ENCODE measurements around the gene FBXL14.
A peak's percentile ranks its signal among the peaks of the same experiment; 100 is the strongest.

The FBXL14 gene

DNA sequence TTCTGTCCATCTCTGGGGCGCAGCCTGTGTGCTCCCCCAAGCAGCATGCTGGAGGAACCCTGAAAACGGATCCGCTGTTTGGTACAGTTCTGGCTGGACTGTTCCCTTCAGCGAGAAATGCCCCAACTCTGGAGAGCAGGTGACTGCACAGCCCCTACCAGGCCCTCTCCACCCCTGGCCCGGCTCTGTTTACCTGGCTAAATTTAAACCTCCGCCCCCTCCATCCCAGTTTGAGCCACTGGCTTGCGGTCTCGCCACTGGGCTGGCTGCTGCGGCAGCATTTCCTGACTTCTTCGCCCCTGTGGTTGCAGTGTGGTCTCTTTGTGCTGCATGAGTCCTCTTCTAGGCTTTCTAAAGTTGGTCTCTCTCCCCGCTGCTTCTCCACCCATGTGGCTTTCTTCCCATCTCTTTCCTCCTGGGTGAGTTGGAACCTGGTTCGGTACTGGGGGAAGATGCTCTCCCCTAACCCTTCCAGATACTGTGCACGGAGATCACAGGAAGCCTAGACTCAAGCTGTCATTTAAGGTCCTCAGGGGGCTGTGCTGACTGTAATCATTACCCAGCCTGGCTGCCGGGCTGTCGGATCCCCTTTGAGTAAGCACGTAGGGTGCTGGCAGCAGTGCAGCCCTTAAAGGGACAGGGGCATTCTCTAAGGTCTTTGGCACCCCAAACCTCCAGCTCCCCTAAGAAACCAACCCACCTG lies 60.6 kb downstream of the FBXL14 start:
- peak in 1 of 3 experiments; percentile 50 for DNase-seq (ENCODE audit: low read depth in 3 of 3)

DNA sequence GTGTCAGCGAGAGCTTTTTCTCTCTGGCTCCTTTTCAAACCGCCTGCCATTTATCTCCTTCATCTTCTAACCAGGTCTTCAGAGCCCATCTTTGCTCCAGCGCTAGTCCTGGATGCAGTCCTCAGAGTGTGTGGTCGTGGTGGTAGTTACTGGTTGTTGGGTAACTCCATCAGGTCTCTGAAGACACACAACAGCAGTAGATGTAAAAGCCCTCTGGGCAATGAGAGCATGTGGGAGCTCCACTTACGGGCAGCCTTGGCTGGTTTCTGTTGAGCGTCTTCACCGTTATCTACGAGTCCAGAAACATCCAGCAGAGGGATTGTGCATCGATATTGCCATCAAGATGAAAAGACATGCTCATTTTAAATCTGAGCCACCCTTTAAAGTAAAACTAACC lies 61.2 kb downstream of the FBXL14 start:
- DNase-seq (ENCODE audit: low read depth in 3 of 3), result no peak

DNA sequence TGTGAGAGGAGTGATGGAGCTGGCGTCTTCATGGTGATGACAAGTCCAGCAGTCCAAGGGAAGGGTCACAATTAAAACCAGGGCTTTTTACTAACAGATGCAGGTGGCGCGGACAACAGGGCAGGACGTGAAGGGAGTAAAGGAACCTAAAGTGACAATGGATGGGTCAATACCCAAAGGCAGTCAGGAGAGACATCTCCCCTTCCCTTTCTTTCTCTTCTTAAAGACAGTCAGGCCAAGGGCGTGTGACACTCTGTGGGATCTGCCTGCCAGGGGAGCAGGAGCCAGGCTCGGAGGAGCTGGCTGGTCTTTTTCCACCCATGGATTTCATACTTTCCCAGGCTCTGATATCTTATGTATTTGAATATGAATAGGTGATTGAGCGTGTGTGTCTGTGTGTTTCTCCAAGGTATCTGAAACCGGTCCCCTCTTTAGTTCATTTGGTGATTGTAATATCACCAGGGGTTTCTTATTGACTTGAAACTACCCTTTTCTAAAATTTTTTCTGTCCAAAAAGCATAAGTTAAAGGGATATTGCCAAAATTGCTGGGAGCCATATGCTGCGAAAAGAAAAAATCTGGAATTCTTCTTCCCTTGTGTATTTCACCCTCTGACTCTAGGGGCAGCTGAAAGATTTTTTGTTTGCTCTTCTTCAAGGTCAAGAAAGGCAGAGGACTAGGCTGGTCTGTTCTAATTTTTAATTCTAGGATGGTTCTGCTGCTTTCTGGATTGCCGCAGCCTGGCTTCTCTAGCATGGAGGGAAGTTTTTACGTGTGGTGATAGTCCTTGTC lies 61.8 kb downstream of the FBXL14 start:
- DNase-seq (ENCODE audit: low read depth in 3 of 3), result no peak

DNA sequence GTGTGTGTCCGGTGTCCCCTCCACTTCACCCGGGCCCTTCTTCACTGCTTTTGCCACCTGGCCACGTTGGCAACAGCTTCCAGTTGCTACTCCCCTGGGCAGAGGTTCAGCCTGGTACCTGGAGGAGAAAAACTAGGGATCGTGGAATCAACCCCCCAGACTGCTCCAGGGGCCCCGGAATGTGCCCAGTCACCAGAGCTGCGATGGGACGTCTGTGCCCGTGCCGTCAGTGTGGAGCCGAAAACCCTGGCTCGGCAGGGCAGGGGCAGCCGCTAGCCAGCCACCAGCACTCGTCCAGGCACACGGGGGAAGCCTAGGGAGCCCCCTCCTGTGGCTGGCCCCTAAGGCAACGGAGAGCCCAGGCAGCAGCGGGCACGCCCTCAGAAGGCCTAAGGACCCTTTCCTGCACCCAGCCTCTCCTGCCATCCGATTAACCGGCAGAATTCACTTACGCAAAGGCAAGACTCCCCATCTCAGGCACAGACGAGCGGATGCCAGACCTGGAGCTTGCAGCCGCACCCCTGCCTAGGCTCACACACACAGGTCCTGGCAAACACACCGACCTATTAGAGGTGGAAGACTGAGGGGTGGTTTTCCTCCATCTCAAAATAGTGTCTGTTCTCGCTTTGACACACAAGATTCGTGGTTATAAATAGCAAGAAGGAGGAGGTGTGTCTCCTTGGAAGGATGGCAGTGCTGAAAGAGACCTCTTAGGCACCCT lies 62.6 kb downstream of the FBXL14 start:
- DNase-seq (ENCODE audit: low read depth in 3 of 3), result no peak

DNA sequence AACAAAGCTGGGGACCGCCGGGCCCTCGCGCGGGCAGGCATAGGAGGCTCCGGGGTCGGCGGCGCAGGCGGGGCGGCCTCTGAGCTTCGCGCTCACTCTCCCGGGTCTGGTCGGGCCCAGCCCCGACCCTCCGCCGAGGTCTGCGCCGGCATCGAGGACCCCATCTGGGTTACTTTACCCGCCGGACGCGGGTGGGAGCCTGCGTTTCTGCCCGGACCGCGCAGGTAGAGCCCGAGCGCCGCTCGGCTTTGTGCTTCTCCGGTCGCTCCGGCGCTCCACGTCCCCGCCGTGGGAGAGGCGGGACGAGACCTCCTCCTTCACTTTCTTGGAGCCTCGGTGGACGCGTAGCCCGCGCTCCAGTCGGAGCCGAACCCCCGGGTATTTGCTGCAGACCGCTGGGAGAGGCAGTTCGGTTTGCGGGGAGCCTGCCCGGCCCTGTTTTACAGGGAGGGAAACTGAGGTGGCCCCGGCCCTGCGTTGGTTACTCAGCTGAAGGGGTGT lies 63.2 kb downstream of the FBXL14 start:
- no peak for DNase-seq (ENCODE audit: low read depth in 3 of 3)

DNA sequence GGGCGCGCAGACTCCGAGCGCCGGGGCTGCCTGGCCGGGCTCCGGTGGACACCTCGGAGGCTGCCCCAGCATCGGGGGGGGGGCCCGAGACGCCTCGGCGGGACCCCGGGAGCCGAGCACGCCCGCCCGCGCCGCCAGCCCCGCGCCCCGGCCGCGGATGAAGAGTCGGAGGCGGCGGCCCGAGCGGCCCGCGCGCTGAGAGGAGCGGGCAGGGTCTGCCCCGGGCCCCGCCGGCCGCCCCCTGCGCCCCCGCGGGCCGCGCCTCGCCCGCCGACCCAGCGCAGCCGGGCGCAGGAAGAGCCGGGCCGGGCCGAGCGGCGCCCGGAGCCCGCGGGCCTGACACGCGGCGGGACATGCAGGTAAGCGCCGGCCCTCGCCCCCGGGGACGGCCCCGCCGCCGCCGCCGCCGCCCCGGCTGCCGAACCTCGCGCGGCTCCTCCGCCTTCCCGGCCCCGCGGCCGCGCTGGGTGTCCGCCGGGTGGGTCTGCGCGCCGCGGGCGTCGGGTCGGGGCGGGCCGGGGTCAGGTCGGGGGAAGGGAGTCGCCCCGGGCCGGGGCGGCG lies 63.7 kb downstream of the FBXL14 start:
- no peak for DNase-seq (ENCODE audit: low read depth in 3 of 3)

DNA sequence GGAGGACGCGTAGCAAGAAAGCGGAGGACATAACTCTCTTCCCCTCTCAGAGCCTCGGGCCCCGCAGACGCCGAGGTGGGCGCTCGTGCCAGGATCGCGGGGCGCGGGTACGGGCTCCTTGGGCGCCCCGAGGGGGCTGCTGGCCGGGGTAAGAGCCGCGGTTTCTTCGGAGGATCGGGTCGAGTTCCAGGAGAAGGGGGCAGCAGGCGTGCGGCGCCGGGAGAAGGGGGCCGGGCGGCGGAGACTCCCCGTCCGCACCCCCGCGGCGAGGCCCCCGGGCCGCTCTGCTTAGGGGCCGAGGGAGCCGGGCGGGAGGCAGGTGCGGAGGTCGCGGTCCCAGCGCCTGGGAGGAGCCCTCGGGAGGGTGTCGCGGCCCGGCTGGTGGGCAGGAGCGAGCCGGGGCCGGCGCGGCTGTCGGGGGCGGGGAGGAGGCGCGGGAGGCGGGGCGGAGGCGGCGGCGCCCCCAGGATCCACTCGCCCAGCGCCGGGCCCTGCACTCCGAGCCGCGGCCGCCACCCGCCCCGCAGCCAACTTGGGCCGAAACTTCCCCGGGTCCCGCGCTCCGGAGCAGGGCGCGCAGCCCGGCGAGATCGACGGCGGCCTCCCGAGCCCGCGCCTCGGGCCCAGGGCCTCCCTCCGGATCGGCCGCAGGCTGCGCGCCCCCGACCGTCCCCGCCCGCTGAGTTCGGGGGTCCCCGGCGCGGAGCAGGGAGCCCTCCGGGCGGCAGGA lies 64.4 kb downstream of the FBXL14 start:
- no peak for DNase-seq (ENCODE audit: low read depth in 3 of 3)

DNA sequence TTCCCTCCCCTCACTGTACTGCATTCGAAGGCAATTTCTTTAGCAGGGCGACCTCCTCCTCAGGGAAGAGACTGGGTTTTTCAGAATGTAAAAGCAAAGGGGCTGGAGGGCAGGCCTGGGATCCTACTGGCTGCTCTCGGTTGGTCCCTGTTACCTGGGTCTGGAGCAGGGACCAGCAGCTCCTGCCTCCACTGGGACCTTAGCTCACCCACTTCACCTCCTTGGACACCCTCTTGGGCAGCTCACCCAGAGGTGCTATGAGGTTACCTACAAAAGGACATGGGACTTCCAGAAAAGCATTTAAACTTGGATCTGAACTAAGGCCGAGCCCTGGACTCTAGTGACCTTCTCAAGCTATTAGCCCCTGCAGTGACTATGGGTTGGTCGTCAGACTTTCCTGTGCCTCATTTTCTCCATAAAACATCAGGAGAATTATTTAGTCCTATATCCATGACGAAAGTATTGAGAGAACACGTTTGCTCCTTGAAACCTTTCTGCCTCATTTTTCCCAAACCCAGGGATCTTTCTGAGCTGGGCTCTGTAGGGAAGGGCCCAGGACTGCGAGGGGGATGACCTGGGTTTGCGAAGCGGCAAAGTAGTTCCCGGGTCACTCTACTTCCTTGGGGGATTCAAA lies 65.0 kb downstream of the FBXL14 start:
- DNase-seq (ENCODE audit: low read depth in 3 of 3), result no peak

DNA sequence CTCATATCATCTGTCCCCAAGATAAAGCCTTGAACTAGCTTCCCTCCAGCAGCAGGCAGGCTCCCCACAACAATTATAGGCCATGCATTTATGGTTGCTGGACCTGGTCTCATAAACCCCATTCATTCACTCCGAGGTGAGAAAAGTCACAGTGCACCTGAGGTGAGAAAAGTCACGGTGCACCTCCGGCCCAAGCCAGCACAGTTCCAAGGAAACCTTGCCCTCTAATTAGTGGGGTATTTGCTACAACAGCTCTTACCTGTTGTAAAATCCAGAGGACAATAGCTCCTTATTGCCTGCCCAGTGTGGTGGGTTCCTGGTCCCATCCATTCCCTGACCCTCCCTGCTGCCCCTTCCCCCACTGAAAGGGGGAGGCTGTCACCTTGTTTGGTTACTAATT lies 65.6 kb downstream of the FBXL14 start:
- no peak for DNase-seq (ENCODE audit: low read depth in 3 of 3)

DNA sequence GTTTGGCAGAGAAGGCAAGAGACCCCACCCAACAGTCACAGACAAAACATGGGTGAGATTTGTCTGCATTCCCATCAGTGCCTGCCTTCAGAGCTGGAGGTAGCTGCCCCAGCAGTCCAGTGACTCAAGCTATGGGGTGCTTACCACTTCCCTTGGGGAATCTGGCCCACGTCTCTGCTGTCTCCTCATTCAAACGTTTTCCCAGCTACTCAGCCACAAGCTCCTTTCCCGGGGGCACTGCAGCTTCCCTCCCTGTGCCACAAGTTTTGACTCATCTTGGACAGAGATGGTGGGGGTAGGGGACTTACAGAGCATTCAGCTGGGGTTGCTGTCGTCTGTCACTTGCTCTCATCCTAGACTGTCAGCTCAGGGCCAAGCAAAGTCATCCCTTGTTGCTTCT lies 66.6 kb downstream of the FBXL14 start:
- no peak for DNase-seq (ENCODE audit: low read depth in 3 of 3)

DNA sequence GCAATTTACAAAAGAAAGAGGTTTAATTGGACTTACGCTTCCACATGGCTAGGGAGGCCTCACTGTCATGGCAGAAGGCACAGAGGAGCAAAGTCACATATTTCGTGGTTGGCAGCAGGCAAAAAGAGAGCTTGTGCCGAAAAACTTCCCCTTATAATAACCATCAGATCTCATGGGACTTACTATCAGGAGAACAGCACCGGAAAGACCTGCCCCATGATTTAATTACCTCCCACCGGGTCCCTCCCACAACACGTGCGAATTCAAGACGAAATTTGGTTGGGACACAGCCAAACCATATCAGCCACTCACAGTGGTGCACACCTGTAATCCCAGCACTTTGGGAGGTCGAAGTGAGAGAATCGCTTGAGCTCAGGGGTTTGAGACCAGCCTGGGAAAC lies 68.5 kb downstream of the FBXL14 start:
- DNase-seq (ENCODE audit: low read depth in 3 of 3), result no peak

DNA sequence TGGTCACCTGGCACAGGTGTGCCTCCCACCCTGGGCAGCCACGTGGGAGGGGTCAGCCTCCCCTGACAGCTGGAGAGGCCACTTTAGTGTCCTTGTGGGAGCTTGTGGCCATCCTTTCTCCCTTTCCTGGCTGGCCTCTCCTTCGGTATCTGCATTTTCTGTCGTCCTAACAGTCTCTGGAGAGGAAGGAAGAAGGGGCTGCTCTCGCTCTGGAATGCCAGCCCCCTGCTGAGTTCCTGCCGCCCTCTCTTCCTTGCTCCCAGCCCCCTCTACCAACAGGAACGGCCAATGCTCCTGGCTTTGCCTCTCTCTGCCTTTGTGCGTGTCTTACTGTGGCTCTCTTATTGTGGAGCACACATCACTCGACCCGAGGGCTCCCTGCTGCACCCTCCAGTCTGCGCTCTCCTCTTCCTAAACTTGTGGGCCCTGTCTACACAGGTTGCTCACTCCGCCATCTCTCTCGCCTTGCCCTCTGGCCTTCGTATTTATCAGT lies 70.8 kb downstream of the FBXL14 start:
- no peak for DNase-seq (ENCODE audit: low read depth in 3 of 3)

DNA sequence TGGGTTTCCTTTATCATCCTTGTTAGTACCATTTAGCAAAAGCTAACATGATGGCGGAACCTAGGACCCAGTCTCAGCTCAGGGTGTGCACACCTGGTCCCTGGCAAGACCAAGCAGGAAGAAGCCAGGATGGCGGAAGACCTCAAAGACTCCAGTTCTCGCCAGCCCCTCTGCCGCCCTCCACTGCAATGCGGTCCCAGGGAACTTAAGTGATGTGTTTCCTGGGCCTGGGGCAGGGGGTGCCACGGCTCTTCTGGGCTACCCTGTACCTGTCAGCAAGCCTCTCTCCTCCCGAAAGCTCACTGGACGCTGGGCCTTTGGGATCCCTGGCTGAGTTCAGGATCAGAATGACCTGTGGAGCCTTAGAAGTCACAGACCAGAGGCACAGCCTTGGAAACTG lies 71.3 kb downstream of the FBXL14 start:
- no peak for DNase-seq (ENCODE audit: low read depth in 3 of 3)

DNA sequence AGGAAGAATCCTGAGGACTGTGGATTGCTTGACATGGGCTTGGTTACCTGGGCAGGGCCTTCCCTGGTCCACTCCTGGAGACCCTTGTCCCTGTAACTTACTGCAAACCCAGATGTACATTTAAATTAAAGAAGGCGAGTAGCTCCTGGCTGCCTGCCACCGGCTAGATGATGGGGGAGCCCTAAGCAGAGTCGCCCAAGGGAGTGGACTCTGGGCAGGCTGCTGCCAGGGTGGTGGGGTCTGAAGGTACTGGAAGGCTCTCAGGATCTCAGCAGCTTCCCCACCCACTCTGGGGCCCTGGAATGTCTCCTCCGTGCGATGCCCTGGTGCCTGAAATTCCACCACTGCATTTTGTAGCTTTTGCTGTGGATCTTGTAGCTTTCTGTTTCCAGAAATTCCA lies 74.7 kb downstream of the FBXL14 start:
- DNase-seq (ENCODE audit: low read depth in 3 of 3), result no peak

DNA sequence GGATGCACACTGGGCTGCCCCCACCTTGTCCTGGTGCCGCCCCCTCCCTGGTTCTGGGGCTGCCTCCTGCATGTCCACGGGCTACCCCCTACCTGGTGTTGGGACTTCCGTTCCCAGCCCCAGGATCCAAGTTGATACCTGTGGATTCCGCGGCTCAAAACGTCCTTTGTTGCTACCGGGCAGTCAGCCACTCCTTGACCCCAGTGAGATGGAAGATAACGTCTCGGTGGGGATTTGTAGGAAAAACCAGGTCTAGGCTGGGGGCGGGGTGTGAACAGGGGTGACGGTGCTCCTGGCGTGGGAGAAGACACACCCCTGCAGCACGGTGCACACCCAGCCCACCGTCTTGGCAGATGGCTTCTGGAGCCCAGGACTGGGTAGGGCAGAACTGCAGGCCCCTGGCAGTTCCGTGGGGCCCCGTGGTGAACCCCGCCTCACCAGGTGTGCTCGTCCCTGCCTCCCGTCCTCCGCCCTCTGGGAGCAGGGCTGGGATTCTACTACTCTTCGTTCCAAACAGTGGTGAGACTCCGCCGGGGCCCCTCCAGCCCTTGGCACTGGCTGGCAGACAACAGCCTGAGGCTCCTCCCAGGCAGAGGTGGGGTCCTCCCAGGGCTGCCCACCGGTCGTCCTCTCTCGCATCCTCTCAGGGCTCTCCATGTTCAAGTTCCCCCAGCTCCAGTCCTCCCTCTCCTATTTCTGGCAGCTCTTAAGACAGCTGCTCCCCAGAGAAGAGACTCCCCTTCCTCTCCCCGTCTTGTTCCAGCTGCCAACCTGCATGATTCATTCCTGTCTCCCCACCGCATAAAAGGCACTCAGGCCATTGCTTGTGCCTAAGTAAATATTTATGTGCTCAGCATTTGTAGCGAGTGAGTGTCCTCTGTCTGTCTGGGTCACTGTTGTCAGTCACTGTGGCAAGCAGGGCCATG lies 75.5 kb downstream of the FBXL14 start:
- no peak for DNase-seq (ENCODE audit: low read depth in 3 of 3)

DNA sequence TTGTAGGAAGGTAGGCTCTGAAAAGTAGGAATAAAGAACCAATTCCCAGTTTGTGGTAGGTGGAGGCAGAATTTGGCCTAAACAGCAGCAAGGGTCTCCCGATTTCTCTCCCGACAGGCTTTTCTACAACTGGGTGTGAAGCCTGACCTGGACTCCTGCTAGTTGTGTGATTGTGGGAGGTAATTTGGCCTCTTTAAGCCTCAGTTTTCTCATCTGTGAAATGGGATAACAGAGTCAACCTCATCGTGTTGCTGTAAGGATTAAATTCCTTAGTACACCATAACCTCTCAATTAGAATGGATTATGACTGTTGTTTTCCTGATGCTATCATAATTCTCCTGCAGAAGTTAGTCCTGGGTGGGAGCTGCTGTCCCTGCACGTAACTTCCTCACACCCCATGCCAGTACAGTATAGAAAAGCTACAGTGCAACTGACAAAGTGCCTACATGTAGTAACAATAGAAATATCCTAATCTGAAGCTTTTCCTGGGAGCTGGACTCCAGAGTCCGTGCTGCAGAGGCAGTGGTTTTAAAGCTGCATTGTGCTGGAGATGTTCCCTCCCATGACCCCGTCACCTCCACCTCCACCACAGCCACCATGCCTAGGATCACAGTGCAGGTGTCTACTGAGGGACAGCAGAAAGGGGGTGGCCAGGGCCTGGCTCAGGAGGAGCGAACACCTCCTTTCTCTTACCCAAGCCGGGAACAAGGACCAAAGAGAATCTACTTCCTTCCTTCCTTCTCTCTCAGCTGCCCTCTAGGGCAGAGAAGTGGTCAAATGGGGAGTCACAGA lies 76.5 kb downstream of the FBXL14 start:
- no peak for DNase-seq (ENCODE audit: low read depth in 3 of 3)

DNA sequence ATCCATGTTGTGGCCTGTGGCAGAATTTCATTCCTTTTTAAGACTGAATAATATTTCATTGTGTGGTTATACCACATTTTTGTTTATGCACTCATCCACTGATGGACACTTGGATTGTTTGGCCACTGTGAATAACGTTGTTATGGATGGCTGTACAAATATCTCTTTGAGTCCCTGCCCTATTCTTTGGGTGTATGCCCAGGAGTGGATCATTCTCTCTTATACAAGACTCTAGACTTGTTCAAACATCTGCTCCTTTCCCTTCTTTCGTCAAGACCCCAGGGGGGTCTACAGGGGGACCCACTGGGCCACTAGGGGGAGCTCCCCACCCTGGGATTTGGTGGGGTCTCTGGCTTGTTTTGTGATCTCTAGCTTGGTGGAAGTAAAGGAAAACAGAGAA lies 77.4 kb downstream of the FBXL14 start:
- DNase-seq (ENCODE audit: low read depth in 3 of 3), result no peak
